IMR-90 (cell line): ENCODE results near the gene LEP. TPM values are rescaled to one million over a fixed set of nuclear protein-coding genes. Genes with fewer than 3 reads are reported as not detected.

Experiments
- ATAC-seq: fragments of 200-7000 bp; cut with Tn5 transposase; 2 replicates; pipeline ENCODE4 v1.9.1; 2020; ENCODE audit warnings: low read depth, mild to moderate bottlenecking, moderate library complexity
- BruUV-seq: library from RNA; stranded (reverse); fragments of 400-500 nt; replicated peaks from 2 replicates; lab custom pipeline; 2021; lab: Mats Ljungman, UMichigan
- CTCF ChIA-PET: fragments of 300-600 bp; formaldehyde crosslinking; extraction: SDS; loops from one replicate; lab custom pipeline; 2021; ENCODE audit warnings: antibody characterized with exemption; lab: Yijun Ruan, JAX
- POLR2A ChIA-PET: fragments of 300-600 bp; sonication (Branson Sonifier 250); formaldehyde crosslinking; loops from one replicate; lab custom pipeline; 2022; ENCODE audit warnings: antibody characterized with exemption; ENCODE audit not compliant: unreplicated experiment; lab: Charles Lee
- DNase-seq: peaks from one replicate; pipeline ENCODE4 v3.0.0; 2013
- H2AFZ ChIP-seq: replicated peaks from 2 replicates; pipeline ENCODE3; 2013; ENCODE audit warnings: low read length, mild to moderate bottlenecking; ENCODE audit not compliant: poor library complexity
- H2AK5ac ChIP-seq: 2 replicates; pipeline ENCODE4 v1.6.1; 2013; ENCODE audit warnings: low read depth, low read length, inconsistent platforms
- H2AK9ac ChIP-seq: replicated peaks from 2 replicates; pipeline ENCODE3; 2013; ENCODE audit warnings: mild to moderate bottlenecking, low read depth, low read length, moderate library complexity; ENCODE audit not compliant: poor library complexity
- H2BK120ac ChIP-seq: 2 replicates; pipeline ENCODE4 v1.6.1; 2013; ENCODE audit warnings: low read depth, low read length, inconsistent platforms
- H2BK15ac ChIP-seq: 3 replicates; pipeline ENCODE4 v1.6.1; 2013; ENCODE audit warnings: low read depth, low read length, inconsistent platforms
- H2BK20ac ChIP-seq: 2 replicates; pipeline ENCODE4 v1.6.1; 2013; ENCODE audit warnings: low read depth, mild to moderate bottlenecking, inconsistent platforms, low read length, moderate library complexity
- H2BK5ac ChIP-seq: 2 replicates; pipeline ENCODE4 v1.6.1; 2013; ENCODE audit warnings: mild to moderate bottlenecking, low read depth, low read length, inconsistent platforms; ENCODE audit not compliant: poor library complexity, severe bottlenecking
- H3K14ac ChIP-seq: replicated peaks from 2 replicates; pipeline ENCODE4 v1.6.1; 2013; ENCODE audit warnings: low read depth, low read length, inconsistent platforms
- H3K18ac ChIP-seq: 2 replicates; pipeline ENCODE4 v1.6.1; 2013; ENCODE audit warnings: low read depth, low read length, control low read depth
- H3K23ac ChIP-seq: 2 replicates; pipeline ENCODE4 v1.6.1; 2013; ENCODE audit warnings: low read depth, low read length, inconsistent platforms
- H3K27ac ChIP-seq: 2 replicates; pipeline ENCODE4 v1.5.1; 2013; ENCODE audit warnings: mild to moderate bottlenecking, control low read depth, low read length; ENCODE audit not compliant: insufficient read depth
- H3K27me3 ChIP-seq: 2 replicates; pipeline ENCODE4 v1.6.1; 2013; ENCODE audit warnings: low read length; ENCODE audit not compliant: control insufficient read depth, insufficient read depth
- H3K36me3 ChIP-seq: 2 replicates; pipeline ENCODE4 v1.6.1; 2013; ENCODE audit warnings: low read length, mixed read lengths; ENCODE audit not compliant: control insufficient read depth, insufficient read depth
- H3K4ac ChIP-seq: 2 replicates; pipeline ENCODE4 v1.6.1; 2013; ENCODE audit warnings: low read depth, low read length, inconsistent platforms
- H3K4me1 ChIP-seq: 2 replicates; pipeline ENCODE4 v1.6.1; 2013; ENCODE audit warnings: low read length, mixed read lengths; ENCODE audit not compliant: control insufficient read depth, insufficient read depth
- H3K4me2 ChIP-seq: 2 replicates; pipeline ENCODE4 v1.6.1; 2013; ENCODE audit warnings: low read depth, mild to moderate bottlenecking, control low read depth, low read length, moderate library complexity
- H3K4me3 ChIP-seq: 2 replicates; pipeline ENCODE4 v1.5.1; 2013; ENCODE audit warnings: low read depth, mild to moderate bottlenecking, control low read depth, low read length, moderate library complexity; ENCODE audit not compliant: insufficient read depth
- H3K56ac ChIP-seq: 2 replicates; pipeline ENCODE4 v1.6.1; 2013; ENCODE audit warnings: low read length, inconsistent platforms; ENCODE audit not compliant: insufficient read depth; ENCODE audit errors: extremely low read depth
- H3K79me1 ChIP-seq, 2 experiments: 2 replicates each; pipeline ENCODE4 v1.6.1; 2013; ENCODE audit warnings: low read length in 2 of 2, inconsistent platforms in 1 of 2, low read depth in 1 of 2
- H3K9ac ChIP-seq: 2 replicates; pipeline ENCODE4 v1.6.1; 2013; ENCODE audit warnings: low read depth, low read length, control low read depth
- H3K9me1 ChIP-seq: 2 replicates; pipeline ENCODE4 v1.6.1; 2013; ENCODE audit warnings: low read length, inconsistent platforms; ENCODE audit not compliant: insufficient read depth
- H3K9me3 ChIP-seq: 2 replicates; pipeline ENCODE4 v1.6.1; 2013; ENCODE audit warnings: low read length; ENCODE audit not compliant: control insufficient read depth, insufficient read depth
- H4K20me1 ChIP-seq: 2 replicates; pipeline ENCODE4 v1.6.1; 2013; ENCODE audit warnings: low read length, inconsistent platforms; ENCODE audit not compliant: insufficient read depth
- H4K5ac ChIP-seq: 2 replicates; pipeline ENCODE4 v1.6.1; 2013; ENCODE audit warnings: mild to moderate bottlenecking, low read depth, low read length, control low read depth
- H4K8ac ChIP-seq, 2 experiments: 2 replicates each; pipeline ENCODE4 v1.6.1; 2013; ENCODE audit warnings: low read depth in 2 of 2, low read length in 2 of 2, control low read depth in 1 of 2, inconsistent platforms in 1 of 2
- H4K91ac ChIP-seq: 2 replicates; pipeline ENCODE4 v1.6.1; 2013; ENCODE audit warnings: low read depth, low read length, inconsistent platforms; ENCODE audit not compliant: insufficient read depth
- BHLHE40 ChIP-seq: fragments of 150-350 bp; IDR thresholded peaks from 2 replicates; pipeline ENCODE4 v1.6.1; 2016; ENCODE audit warnings: mild to moderate bottlenecking, low read depth, low read length
- CEBPB ChIP-seq: IDR thresholded peaks from 2 replicates; pipeline ENCODE4 v1.6.1; 2012; ENCODE audit warnings: low read depth, low read length, improper control_type of control experiment
- CTCF ChIP-seq: conservative IDR thresholded peaks from 2 replicates; pipeline ENCODE4 v1.5.1; 2012; ENCODE audit warnings: mild to moderate bottlenecking, low read depth, low read length, improper control_type of control experiment
- FOS ChIP-seq: fragments of 150-350 bp; IDR thresholded peaks from 2 replicates; pipeline ENCODE4 v1.6.1; 2016; ENCODE audit warnings: low read depth, low read length
- MAFK ChIP-seq: IDR thresholded peaks from 2 replicates; pipeline ENCODE4 v1.6.1; 2012; ENCODE audit warnings: low read depth, low read length, improper control_type of control experiment
- MAZ ChIP-seq: IDR thresholded peaks from 2 replicates; pipeline ENCODE4 v1.6.1; 2012; ENCODE audit warnings: low read depth, mild to moderate bottlenecking, low read length, improper control_type of control experiment, moderate library complexity, borderline replicate concordance
- MXI1 ChIP-seq: IDR thresholded peaks from 2 replicates; pipeline ENCODE4 v1.6.1; 2012; ENCODE audit warnings: low read depth, mild to moderate bottlenecking, low read length, moderate library complexity, borderline replicate concordance
- NFE2L2 ChIP-seq: fragments of 150-350 bp; IDR thresholded peaks from 2 replicates; pipeline ENCODE4 v1.6.1; 2016; ENCODE audit warnings: low read depth, mild to moderate bottlenecking, low read length
- POLR2A ChIP-seq: IDR thresholded peaks from 2 replicates; pipeline ENCODE4 v1.6.1; 2012; ENCODE audit warnings: mild to moderate bottlenecking, low read depth, low read length
- RAD21 ChIP-seq: IDR thresholded peaks from 2 replicates; pipeline ENCODE4 v1.6.1; 2012; ENCODE audit warnings: low read length, improper control_type of control experiment
- RFX5 ChIP-seq: IDR thresholded peaks from 2 replicates; pipeline ENCODE4 v1.8.0; 2012; ENCODE audit warnings: low read depth, mild to moderate bottlenecking, low read length, moderate library complexity
- SMC3 ChIP-seq: fragments of 150-350 bp; IDR thresholded peaks from 2 replicates; pipeline ENCODE4 v1.6.1; 2016; ENCODE audit warnings: low read depth, mild to moderate bottlenecking, antibody characterized with exemption, low read length, moderate library complexity
- USF2 ChIP-seq: fragments of 150-350 bp; IDR thresholded peaks from 2 replicates; pipeline ENCODE4 v1.6.1; 2017; ENCODE audit warnings: mild to moderate bottlenecking, antibody characterized with exemption, low read length, low read depth
- WGBS, 2 experiments: methylation state at CpG; one replicate each; pipeline versions ENCODE4 v1.1.5 to v1.1.7; 2013; ENCODE audit warnings: missing lambda C conversion rate in 2 of 2; ENCODE audit not compliant: insufficient read length in 1 of 2; ENCODE audit errors: extremely low coverage in 2 of 2; 5-methylcytosine and 5-hydroxymethylcytosine counted together
- dilution Hi-C: fragments of 300-500 bp; cut with HindIII; formaldehyde crosslinking; loops from one replicate; pipeline ENCODE4 v1.14.3; 2018; ENCODE audit warnings: low sequenced_read_pairs; ENCODE audit not compliant: unreplicated experiment
- in situ Hi-C: fragments of 300-500 bp; cut with MboI; formaldehyde crosslinking; loops from 3 replicates; pipeline ENCODE4 v1.14.3; 2019; ENCODE audit warnings: low sequenced_read_pairs, inconsistent platforms, mixed read lengths
- intact Hi-C: fragments of 100-400 bp; cut with micrococcal nuclease; formaldehyde crosslinking; loops from 2 replicates; pipeline ENCODE4 v1.10.0; 2022
- polyA plus RNA-seq, 3 experiments: library from polyadenylated mRNA; depleted of rRNA; stranded (reverse); fragments of >200 nt; gene quantifications; 2 replicates each; pipeline ENCODE4 v1.2.3, GENCODE V29; 2012; ENCODE audit warnings: low replicate concordance in 1 of 3
- total RNA-seq: library from RNA; depleted of rRNA; stranded (reverse); fragments of >200 nt; gene quantifications from 2 replicates; pipeline ENCODE4 v1.2.3, GENCODE V29; 2012
- TF ChIP-seq, protein P1 (sequence below): fragments of 150-350 bp; IDR thresholded peaks from 2 replicates; pipeline ENCODE4 v1.6.1; 2016; ENCODE audit warnings: low read depth, mild to moderate bottlenecking, low read length, moderate library complexity, borderline replicate concordance

Gene LEP
- total and polyA plus RNA-seq, 2 of the 4 experiments (the other 2 are of a cell fraction), result not detected

DNA sequence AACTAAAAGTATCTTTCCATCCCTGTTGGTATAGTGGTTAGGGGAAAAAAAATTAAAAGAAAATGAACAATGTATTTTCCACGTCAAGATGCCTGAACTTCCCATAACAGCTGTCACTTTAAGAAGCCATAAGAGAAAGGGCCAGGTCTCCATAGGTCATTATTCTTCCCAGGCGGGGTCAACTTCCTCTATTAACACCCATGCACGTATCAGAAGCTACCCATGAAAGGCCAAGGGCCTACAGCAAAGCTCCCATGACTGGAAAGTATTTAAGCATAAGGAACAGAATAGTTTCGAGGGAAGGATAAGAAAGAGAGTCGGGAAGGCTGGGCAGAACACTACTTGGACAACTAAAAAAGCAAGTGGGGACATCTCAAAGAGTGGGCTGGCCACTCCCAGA is 62.6 kb downstream of the LEP start:
- H4K8ac ChIP-seq, result no peak overlapping the region
- H4K20me1 ChIP-seq, result no peaks in the 10 kb centered on the region
- DNase-seq, result no peak
- no peak overlapping the region for H3K4me2 ChIP-seq
- H3K79me1 ChIP-seq, result no peaks in the 10 kb centered on the region; a peak in 2 of 4 replicates
- H3K36me3 ChIP-seq, result peaks cover 27% of the 10 kb centered on the region
- no peak overlapping the region for H2AK5ac ChIP-seq
- no peak overlapping the region for H2BK120ac ChIP-seq
- no peak overlapping the region for H3K27ac ChIP-seq
- no peak overlapping the region for H2AK9ac ChIP-seq
- H2BK20ac ChIP-seq, result no peak overlapping the region
- H4K91ac ChIP-seq, result no peak overlapping the region
- no CpG with 5 or more reads among the region's 5 CpGs for WGBS, 2 experiments
- no peaks in the 10 kb centered on the region for H3K9me3 ChIP-seq
- no peak overlapping the region for H3K18ac ChIP-seq
- ATAC-seq, result no peak
- H2BK5ac ChIP-seq, result no peak overlapping the region
- H3K23ac ChIP-seq, result no peak overlapping the region
- dilution Hi-C loops, result no loop called here
- H3K4me3 ChIP-seq, result no peak overlapping the region
- intact Hi-C loops, result no loop called here
- H3K4ac ChIP-seq, result no peak overlapping the region
- TF ChIP-seq RFX5, result no peak
- no peak for TF ChIP-seq SMC3
- no peak for TF ChIP-seq BHLHE40
- no peak for TF ChIP-seq CTCF
- TF ChIP-seq RAD21, result no peak
- no peak for TF ChIP-seq FOS
- TF ChIP-seq MAZ, result no peak
- no peak for TF ChIP-seq MXI1
- TF ChIP-seq CEBPB, result no peak
- TF ChIP-seq POLR2A, result no peak
- no peak for TF ChIP-seq USF2
- no peak for TF ChIP-seq MAFK
- TF ChIP-seq, protein P1, sequence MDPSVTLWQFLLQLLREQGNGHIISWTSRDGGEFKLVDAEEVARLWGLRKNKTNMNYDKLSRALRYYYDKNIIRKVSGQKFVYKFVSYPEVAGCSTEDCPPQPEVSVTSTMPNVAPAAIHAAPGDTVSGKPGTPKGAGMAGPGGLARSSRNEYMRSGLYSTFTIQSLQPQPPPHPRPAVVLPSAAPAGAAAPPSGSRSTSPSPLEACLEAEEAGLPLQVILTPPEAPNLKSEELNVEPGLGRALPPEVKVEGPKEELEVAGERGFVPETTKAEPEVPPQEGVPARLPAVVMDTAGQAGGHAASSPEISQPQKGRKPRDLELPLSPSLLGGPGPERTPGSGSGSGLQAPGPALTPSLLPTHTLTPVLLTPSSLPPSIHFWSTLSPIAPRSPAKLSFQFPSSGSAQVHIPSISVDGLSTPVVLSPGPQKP, result no peak
- TF ChIP-seq NFE2L2, result no peak
- no peaks in the 10 kb centered on the region for H3K4me1 ChIP-seq
- H3K9me1 ChIP-seq, result peaks cover 5% of the 10 kb centered on the region; the same call in 1 of the 2 replicates
- H3K14ac ChIP-seq, result no peak overlapping the region
- no peak overlapping the region for H3K56ac ChIP-seq
- no peak overlapping the region for H2BK15ac ChIP-seq
- no peak overlapping the region for H2AFZ ChIP-seq
- no peaks in the 10 kb centered on the region for H3K27me3 ChIP-seq
- no peak overlapping the region for H3K9ac ChIP-seq
- in situ Hi-C loops, result no loop called here
- POLR2A ChIA-PET, result no interaction called here
- no TSS peak for BruUV-seq
- CTCF ChIA-PET, result interaction anchor here (0.8 to 1.2 kb wide), 2 partner anchors 18 to 168 kb away, joined by 3 to 4 read pairs; no protein-coding TSS in a partner anchor
- no peak overlapping the region for H4K5ac ChIP-seq
